ENCODE measurements around the gene CREB5.
"Not testable (repeated sequence)": the region's sequence is repeated elsewhere in the genome, so short reads cannot be mapped to it uniquely, and the experiment has no call there.

GRCh38 chr7:28551766-28552165 is 139.4 kb downstream of the CREB5 start:
- TF ChIP-seq, protein P1, sequence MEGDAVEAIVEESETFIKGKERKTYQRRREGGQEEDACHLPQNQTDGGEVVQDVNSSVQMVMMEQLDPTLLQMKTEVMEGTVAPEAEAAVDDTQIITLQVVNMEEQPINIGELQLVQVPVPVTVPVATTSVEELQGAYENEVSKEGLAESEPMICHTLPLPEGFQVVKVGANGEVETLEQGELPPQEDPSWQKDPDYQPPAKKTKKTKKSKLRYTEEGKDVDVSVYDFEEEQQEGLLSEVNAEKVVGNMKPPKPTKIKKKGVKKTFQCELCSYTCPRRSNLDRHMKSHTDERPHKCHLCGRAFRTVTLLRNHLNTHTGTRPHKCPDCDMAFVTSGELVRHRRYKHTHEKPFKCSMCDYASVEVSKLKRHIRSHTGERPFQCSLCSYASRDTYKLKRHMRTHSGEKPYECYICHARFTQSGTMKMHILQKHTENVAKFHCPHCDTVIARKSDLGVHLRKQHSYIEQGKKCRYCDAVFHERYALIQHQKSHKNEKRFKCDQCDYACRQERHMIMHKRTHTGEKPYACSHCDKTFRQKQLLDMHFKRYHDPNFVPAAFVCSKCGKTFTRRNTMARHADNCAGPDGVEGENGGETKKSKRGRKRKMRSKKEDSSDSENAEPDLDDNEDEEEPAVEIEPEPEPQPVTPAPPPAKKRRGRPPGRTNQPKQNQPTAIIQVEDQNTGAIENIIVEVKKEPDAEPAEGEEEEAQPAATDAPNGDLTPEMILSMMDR (IDR thresholded peaks at IDR 0.05; ENCODE audit: poor library complexity, severe bottlenecking): not testable (repeated sequence)
- not testable (repeated sequence) for TF ChIP-seq EZH2 (IDR thresholded peaks at IDR 0.05; ENCODE audit: borderline replicate concordance, insufficient read depth, low read length, poor library complexity, severe bottlenecking)
